ENCODE data around the gene FBLIM1.

FBLIM1 gene

DNA sequence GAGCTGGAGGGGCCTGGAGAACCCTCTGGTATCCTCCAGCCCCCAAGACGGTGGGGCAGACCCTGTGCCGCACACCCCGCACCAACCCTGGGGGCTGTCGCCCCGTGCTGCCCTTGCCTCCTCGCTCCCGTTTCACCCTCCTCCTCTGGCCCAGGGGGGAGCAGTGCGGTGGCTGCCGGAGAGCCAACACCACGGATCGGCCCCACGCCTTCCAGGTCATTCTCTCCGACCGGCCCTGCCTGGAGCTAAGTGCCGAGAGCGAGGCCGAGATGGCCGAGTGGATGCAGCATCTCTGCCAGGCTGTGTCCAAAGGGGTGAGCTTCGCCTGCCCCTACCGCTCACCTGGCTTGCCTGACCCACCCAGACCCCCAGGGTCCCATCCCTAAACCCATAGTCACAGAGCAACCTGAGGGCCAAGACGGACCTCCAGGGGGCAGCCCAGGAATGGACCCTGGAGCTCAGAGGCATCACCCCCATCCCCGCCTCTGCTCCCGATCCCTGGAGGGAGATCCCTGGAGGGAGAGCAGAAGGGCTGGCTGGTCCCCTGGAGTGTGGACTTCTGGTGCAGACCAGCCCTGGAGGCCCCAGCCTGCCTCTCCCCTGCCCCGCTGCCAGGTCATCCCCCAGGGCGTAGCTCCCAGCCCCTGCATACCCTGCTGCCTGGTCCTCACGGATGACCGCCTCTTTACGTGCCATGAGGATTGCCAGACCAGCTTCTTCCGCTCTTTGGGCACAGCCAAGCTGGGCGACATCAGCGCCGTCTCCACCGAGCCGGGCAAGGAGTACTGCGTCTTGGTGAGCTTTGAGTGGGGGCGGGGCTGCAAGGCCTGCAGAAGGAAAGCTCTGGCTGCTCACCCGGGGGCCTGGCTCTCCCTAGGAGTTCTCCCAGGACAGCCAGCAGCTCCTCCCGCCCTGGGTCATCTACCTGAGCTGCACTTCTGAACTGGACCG, 26.6 kb upstream of the FBLIM1 start:
- no peak for DNase-seq

DNA sequence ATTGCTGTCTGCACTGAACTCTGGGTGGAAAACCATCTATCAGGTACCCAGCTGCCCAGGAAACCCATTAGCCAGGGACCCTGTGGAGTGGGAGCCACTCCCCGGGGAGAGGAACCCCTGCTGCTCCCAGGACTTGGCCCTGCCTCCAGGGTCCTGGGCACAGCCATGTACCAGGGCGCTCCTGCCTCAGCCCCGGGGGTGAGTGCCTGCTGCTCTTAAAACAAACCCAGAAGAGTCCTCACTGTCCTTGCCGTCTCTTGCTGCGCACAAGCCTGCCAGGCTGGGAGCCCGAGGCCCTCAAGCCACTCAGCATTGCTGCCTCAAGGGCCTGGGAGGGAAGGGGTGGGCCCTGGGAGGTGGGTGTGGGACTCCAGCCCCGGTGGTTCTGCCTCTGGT, 25.9 kb upstream of the FBLIM1 start:
- no peak for DNase-seq

DNA sequence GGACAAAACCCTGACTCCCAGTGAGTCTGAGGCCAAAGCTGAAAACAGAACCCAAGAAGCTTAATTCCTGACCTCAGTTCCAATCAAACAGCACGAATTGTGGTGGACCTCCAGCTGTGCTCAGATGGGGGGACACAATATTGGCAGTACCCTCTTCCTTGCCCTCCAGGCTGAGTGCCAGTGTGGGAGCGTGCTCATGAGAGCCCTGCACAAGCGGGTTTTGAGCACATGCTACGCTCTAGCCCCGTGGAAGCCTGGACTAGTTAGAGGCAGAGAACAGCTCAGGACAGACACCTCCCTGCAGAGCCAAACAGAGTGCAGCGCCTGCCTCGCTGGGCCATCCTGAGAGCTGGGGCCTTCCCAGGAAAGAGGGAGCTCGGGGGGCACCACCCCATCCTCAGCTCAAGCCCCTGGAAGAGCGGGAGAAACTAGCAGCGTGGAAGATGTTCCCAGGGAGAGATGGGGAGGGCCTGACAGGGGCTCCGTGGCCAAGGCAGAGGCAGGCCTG, 25.3 kb upstream of the FBLIM1 start:
- no peak for DNase-seq

DNA sequence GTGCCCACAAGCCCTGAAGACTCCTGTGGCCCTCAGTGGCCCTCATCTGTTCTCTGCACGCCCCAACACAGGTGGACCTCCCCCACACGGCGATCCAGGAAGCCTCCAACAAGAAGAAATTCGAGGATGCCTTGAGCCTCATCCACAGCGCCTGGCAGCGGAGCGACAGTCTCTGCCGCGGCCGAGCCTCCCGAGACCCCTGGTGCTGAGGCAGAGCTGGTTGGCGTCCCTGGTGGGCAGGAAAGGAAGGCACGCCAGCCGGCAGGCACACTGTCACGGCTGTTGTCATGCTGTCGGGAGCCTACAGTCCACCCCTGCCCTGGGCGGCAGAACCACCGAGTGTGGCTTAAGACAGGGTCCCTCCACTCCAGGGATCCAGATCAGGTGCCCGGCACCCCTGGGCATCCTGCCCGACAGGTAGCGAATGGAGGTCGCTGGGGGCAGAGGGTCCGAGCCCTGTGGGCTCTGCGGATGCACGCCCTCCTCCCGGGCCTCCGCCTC, 24.8 kb upstream of the FBLIM1 start:
- no peak for DNase-seq

DNA sequence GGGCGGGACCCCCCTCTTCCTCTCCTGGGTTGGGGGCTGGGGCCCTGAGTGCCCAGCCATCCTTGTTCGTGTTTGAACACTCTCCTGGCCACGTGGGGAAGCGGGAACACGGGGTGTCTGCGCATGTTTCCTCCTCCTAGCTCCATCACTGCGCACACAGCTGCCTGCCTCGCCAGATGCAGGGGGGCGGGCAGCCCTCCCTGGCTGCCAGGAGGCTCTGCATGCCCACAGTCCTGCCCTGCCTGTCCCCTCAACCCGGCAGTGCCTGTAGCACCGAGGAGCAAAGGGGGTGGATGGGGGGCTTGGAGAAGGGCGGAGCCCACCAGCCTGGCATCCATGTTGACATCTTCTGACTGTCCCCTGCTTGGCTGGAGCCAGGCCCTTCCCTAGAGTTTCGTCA, 24.3 kb upstream of the FBLIM1 start:
- no peak for DNase-seq

DNA sequence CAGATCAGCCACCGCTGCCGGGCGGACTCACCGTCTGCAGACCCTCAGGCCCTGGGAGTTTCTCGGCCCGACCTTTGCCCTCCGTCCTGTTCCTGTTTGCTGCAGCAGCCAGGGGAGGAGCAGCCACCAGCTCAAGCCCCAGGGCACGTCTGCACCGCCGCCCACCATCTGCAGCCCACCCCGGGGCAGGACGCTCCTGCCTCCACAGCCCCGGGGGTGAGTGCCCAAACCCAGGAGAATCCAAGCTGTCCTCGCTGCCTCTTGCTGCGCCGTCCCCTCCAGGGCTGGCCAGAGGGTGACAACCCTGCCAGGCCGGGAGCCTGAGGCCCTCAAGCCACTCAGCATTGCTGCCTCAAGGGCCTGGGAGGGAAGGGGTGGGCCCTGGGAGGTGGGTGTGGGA, 23.7 kb upstream of the FBLIM1 start:
- no peak for DNase-seq

DNA sequence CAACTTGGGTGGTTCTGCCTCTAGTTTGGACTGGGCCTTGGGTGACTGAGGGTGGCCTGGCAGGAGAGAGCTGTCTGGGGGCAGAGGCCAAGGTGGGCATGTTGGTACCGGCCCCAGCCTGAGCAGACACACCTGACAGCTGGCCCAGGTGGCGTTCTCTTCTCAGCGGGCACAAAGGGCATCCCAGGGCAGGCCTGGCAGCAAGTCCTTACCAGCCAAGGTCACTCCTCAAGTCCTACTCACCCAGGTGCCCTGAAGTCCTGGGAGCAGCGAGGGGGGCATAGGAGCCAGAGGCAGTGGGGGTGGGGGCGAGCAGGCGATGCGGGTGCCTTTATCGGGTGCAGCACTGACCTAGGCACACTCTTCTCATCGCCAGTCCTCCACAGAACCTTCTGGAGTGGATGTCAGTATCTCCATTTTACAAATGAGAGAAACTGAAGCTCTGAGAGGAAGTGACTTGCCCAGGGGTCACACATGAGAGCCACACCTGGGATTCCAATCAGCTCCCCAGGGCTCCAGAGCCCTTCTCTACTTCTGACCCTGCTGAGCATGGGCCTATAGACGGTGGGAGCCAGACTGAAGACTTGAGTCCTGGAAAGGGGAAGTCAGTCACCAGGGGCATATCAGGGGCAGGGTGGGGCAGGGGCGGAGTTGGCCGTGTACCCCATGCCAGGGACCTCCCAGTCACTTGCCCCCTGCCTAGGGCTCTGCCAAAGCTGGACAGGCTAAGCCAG, 23.1 kb upstream of the FBLIM1 start:
- DNase-seq, result no peak

DNA sequence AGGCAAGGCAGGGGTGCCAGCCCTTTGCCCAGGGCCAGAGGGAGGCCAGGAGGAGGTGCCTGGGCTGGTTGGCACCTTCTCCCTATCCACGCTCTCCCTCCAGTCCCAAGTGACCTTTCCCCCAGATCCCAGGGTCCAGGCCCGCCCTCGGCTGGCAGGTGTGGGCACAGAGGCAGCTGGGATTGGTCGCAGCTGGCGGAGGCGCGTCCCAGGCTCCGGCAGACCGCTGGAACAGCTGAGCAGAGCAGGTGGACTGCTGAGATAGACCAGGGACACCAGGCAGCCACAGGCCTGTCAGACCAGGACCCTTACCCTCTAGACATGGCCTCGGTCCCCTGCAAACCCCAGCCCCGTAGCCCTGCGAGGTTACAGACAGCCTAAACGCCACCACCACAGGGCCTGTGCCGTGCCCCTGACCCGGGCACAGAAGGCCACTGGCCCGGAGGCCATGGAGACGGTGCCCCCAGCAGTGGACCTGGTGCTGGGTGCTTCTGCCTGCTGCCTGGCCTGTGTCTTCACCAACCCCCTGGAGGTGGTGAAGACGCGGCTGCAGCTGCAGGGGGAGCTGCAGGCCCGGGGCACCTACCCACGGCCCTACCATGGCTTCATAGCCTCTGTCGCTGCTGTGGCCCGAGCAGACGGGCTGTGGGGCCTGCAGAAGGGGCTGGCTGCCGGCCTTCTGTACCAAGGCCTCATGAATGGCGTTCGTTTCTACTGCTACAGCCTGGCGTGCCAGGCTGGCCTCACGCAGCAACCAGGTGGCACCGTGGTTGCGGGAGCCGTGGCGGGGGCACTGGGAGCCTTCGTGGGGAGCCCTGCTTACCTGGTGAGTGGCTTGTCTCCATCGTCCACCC, 22.3 kb upstream of the FBLIM1 start, which contains the start of gene SLC25A34:
SLC25A34 (plus strand) TSS at position 221 of the 854 bp plus-strand sequence; CDS start at position 449, 228 bp downstream.
- DNase-seq, result no peak

DNA sequence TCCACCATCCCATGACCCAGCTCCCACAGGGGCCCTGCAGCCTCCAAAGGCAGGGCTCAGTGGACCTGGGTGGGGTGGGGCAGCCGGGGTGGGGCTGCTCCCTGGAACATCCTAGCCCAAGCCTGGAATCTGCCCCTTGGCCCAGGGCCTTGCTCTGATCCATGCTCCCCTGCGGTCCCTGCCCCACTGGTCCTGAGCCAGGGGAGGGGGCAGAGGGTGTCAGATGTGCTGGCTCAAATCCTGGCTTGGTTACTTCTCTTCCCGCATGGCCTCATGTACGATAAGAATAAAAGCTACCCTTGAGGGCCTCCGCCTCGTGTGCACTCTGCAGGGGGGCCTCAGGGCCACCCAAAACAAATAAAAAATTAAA, 21.7 kb upstream of the FBLIM1 start:
- DNase-seq, result no peak

DNA sequence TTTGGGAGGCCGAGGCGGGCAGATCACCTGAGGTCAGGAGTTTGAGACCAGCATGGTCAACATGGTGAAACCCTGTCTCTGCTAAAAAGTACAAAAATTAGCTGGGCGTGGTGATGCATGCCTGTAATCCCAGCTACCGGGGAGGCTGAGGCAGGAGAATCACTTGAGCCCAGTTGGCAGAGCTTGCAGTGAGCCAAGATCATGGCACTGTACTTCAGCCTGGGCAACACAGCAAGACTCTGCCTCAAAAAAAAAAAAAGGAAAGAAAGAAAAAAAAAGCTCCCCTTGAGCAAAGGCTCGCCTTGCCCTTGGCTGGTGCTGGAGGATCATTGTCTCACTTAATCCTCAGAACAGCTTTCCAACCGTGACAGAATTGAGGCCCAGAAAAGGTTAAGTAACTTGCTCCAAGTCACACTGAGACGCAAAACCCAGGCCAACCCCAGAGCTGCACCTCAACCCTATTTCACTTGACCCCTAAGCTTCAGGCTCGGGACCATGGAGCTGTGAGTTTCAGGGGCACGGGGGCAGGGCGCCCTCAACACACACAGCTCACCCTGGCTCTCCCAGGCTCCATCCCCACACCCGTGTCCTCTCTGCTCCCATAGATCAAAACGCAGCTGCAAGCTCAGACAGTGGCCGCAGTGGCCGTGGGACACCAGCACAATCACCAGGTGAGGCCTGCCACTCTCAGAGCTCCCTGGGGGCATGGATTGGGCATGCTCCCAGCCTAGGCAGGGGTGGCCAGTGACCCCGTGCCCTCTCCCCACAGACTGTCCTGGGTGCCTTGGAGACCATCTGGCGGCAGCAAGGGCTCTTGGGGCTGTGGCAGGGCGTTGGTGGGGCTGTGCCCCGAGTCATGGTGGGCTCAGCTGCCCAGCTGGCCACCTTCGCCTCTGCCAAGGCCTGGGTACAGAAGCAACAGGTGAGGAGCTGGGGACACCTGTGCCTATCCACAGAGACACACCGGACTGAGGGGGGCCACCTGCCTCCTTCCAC, 21.0 kb upstream of the FBLIM1 start:
- no peak for DNase-seq

DNA sequence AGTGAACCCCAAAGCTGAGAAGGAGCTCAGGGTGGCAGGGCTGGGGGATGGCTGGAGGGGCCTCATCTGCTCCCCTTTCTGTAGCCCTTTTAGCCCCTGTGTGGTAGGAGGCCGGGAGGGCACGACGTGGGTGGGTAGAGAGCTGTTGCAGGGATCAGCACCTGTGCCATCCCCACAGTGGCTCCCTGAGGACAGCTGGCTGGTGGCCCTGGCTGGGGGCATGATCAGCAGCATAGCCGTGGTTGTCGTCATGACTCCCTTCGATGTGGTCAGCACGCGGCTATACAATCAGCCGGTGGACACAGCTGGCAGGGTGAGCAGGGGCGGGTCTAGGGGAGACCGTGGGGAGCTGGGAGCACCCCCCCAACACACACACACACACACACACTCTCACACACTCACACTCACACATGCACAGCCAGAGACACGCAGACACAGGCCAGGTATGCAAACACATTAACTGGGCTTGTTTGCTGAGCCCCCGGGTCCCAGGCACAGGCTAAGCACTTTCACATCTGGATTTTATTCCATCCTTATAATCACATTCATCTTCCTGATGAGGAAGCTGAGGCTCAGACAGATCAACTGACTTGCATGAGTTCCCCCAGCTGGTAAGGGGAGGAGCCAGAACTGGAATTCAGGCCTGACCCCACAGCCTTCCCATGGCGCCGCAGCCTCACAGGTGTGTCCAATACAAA, 20.0 kb upstream of the FBLIM1 start:
- DNase-seq, result no peak

DNA sequence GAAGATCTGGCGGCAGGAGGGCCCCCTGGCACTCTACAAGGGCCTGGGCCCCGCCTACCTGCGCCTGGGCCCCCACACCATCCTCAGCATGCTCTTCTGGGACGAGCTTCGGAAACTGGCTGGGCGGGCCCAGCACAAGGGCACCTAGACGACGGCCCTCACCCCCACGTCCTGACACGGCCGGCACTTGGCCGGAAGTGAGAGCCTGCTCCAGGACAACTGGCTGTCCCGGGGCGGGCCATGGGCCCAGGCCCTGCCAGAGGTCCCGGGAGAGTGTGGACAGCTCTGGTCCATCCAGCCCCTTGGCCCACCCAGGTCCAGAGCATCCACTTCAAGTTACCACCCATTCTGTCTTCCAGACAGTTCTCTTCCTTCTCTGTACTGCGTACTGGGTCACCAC, 19.3 kb upstream of the FBLIM1 start:
- DNase-seq, result no peak

DNA sequence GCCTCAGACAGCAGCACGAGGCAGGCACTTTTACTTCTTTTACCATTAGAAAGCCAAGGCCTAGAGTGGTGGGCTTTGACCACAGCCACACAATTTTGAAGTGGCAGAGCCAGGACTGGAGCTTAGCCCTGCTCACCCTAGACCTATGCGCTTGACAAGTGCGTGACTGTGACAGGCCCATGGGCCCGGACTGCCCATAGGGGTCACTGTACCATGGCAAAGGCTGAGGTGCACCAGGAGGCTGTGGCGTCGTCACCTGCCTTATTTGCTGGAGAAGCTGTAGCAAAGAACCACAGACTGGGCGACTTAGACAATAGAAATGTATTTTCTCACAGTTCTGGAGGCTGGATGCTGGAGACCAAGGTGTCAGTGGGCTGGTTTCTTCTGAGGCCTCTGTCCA, 18.9 kb upstream of the FBLIM1 start:
- DNase-seq, result peak; percentile 34

DNA sequence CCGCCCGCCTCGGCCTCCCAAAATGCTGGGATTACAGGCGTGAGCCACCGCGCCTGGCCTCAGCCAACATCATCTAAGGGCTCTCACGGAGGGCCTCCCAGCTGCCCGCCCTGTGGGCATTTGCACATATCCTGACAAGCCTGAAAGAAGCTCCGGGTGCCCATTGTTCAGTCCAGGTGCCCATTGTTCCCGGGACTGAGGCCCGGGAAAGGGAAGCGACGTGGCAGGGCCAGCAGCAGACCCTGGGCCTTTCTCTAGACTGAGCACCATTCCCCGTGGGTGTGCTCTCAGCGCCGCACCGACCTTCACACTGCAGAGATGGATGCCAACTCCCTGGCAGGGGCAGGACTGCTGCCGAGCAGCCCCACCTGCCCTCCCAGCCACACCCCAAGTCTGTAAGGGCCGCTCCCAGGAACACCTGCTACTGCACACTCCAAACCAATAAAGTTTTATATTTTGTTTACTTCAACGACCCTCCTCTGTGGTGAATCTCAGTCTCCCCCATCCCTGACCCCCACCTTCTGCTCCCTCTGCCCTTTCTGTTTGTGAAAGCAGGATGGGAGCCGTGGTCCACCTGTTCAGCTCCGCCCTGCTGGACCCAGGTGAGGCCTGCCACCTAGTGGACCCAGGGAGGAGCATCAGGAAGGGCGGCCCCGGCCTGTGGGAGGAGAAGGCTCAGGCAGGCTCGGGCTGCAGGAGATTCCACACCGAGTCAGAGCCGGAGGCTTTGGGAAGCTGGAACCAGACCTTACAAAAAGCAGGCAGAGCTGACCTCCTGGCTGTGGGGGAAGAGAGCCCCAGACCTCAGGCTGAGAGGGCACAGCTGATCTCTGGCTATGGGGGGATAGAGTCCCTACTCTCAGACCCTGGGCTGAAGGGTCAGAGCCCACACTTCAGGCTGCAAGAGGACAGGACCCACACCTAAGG, 17.4 kb upstream of the FBLIM1 start:
- DNase-seq, result peak; percentile 91

DNA sequence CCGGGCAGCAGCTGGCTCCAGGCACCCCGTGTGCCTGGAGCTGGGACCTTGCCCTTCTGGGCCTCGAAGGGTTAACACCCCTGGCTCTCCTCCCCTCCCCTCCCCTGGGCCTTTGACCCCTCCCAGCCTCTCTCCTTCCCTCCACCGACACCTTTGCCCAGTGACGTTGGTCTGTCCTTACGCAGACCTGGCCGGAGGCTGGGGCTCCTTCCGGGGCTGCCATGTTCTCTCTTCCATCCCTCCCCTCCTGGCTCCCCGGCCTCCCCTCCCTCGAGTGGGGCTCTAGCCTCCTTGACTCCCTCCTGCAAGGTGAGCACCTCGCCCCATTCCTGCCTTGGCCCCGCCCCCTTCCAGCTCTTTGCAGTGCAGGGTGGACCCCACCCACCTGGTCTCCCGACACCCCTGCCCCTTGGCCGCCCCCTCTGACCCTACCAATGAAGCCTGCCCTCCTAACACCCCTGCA, 16.2 kb upstream of the FBLIM1 start, which contains the start of gene TMEM82:
TMEM82 (plus strand) TSS at position 161 of the 463 bp plus-strand sequence; CDS start at position 222, 61 bp downstream.
- no peak for DNase-seq

DNA sequence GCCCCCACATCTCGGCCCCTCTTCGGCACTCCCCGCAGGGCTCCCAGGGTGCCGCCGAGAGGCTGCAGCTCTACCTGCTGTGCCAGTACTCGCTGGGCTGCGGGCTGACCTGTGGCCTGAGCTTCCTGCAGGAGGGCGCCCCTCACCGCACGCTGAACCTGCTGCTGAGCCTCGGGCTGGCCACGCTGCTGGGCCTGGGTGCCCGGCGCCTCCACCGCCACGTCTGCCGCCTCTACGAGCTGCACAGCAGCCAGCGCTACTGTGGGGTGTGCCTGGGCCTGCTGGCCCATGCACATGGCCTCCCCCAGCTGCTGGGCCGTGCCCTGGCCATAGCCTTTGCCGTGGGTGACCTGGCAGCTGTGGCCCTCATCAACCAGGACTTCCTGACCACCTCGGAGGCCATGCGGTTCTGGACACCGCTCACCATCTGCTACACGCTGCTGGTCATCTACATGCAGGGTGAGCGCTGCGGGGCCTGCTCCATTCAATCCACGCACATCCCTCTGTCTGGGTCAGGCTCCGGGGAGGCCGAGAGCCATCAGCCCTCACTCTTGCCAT, 14.4 kb upstream of the FBLIM1 start:
- no peak for DNase-seq

DNA sequence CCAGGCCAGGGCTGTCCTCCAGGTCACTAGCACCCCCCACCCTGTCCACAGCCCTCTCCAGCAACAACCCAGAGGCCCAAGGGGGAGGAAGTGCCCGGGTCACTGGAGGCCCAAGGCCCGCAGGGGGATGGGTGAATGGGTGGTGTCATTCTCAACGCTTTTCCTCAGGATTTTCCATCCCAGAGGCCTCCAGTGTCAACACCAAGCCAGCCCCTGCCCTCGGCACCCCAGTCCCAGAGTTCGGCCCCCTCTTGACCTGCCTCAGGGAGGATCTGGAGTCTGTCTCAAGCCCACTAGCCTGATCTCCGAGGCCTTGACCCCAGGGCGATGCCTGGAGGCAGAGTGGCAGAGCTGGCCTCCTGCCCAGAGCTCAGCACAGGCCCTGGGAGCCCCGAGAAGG, 11.2 kb upstream of the FBLIM1 start:
- DNase-seq, result no peak

DNA sequence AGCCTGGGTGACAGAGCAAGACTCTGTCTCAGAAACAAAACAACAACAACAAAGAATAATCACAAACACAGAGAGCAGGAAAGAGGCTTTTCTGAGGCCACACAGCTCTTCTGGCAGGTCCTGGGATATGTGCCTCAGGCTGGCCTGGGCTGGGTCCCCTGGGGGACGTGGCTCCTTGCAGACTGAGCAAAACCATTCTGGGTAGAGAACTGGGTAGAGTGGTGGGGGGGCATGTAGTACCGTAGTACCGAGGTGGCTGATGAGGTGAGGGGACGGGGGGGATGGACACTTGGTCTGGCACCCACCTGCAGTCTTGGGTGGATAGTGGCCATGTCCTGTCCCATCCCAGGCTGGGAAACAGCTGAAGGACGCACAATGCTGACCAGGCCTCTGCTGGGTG, 10.3 kb upstream of the FBLIM1 start:
- no peak for DNase-seq

Data from RPMI8226 (cell line).